HG03039 (cell line): Measurements from ENCODE around the gene GALNT9.

Experiments used
- ATAC-seq: cut with Tn5 transposase; IDR thresholded peaks from one replicate; pipeline ENCODE4 v1.9.1; 2021; ENCODE audit warnings: mild to moderate bottlenecking, moderate library complexity; ENCODE audit not compliant: unreplicated experiment

The GALNT9 gene

DNA sequence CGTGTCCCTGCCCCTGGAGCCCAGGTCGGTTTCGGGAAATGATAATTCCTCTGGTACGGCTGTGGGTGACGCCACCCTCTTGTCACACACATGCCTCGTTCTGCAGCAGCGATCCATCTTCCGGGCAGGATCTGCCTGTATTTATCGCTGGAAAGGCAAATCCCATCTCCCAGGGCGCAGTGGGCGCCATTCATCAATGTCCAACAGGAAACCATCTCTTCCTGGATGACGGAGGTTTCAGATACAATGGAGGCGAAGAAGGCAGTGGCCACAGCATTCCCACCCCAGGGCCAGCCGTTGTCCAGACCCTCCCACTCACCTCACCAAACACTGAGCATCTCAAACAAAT is 110.9 kb downstream of the GALNT9 start:
- ATAC-seq: no peak

DNA sequence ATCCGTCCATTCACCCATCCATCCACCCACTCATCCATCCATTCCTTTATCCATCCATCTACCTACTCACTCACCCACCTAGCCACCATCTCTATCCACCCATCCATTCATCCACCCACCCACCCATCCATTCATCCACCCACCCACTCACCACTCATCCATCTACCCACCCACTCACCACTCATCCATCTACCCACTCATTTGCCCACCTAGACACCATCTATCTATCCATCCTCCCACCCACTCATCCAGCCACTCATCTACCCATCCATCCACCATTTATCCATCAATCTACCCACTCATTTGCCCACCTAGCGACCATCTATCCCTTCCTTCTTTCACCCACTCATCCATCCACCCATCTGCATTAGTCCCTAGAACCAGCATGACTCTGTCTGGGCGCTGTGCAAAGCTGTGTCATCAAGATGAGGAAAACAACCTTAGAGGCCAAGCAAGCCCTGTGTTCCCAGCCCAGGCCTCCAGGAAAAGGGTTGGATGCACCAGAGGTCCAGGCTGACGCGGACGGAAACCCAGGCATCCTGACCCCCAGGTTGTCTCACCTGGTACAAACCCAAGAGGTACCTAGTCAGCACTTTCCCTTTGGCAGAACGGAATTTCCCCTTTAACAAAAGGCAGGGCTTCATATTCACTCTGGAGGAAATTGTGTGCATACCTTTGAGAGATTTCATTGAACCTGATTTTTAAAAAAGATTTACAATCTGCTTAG is 111.4 kb downstream of the GALNT9 start:
- ATAC-seq: no peak

- ATAC-seq: no peak
Observed at GRCh38 chr12:132217371-132217770, 112.0 kb downstream of the GALNT9 start.

- ATAC-seq: no peak
Observed at GRCh38 chr12:132216354-132216987, 112.9 kb downstream of the GALNT9 start.

- ATAC-seq: no peak
Observed at GRCh38 chr12:132215299-132215989, 113.9 kb downstream of the GALNT9 start.

GRCh38 chr12:132214891-132215290 is 114.5 kb downstream of the GALNT9 start:
- ATAC-seq: no peak

- no peak for ATAC-seq
Observed at GRCh38 chr12:132214161-132214476, 115.3 kb downstream of the GALNT9 start.

DNA sequence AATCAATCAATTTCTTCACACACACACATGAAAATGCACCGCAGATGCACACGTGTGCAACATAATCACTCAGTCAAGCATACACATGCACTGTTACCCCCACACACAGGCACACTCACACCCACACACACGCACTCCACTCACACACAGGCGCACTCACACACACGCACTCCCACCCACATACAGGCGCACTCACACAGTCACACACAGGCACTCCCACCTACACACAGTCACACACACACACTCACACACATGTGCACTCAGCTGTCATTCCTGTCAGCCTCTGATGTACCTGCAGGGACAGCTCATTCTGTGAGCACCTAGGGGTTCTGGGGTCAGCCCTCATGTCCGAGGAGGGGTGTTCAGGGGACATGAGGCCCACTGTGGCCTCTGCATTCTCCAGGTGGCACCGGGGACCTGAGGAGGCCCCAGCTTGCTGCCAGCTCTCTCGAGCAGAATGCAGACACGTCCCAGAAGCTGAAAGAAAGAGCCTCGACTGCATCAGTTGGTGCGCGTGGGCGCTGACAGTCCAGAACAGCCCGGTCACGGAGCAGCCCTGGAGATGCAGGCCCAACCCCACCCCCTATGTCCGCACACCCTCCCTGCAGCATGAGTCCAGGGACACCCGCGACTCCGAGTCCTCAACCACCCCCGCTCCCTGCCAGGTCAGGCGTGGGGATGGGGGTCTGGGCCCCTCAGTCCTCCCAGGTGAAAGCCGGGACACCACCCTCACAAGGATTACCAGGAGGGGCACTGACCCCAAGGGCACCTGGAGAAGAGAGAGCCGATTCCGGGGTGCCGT is 115.8 kb downstream of the GALNT9 start:
- ATAC-seq: no peak

DNA sequence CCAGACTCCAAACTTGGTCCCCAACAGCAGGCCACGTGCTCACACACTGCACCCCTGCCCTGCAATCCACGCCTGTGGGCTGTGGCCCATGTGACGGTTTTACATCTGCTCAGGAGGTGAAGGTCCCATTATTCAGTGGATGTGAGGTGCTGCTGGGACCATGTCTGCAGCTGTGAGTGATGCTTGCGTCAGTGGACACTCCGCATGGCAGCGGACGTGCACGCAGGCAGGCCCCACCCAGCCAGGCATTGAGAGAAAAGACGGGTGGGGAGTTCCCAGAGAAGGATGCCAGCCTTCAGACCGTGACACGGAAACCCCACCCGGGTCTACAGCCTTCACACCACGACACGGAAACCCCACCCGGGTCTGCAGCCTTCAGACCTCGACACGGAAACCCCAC is 117.6 kb downstream of the GALNT9 start:
- ATAC-seq: no peak

- no peak for ATAC-seq
Observed at GRCh38 chr12:132211326-132211725, 118.1 kb downstream of the GALNT9 start.

DNA sequence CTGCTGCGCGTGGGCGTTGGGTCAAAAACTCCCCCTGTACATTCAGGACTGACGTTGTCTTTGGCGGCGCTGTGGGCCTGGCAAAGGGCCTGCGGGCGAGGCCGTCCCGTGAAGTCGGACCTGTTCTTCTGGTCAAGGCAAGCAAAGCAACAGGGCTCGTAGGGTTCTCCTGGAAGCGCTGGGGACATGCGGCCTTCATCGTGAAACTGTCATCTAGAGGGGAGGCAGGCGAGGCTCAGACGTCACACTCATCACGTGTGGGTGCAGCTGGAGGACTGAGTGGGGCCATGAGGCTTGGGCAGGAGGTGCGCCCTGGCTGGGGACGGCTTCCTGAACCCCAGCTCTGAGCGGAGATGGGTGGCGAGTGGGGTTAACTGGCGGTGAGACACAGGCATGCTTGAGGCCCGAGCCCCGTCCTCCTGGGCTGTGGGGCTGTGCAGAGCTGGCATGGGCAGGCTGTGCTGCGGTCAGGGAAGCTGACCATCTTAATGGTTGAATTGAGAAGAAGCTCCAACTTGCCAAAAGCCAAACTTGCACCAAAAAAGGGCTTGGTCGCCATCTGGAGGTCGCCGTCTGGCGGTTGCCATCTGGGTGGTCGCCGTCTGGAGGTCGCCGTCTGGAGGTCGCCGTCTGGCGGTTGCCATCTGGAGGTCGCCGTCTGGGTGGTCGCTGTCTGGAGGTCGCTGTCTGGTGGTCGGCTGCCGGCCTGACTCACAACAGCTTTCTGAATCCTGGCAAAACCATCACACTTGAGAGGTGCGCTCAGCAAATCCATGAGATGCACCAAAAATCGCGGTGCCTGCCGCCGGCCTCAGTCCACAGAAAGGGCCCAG is 119.0 kb downstream of the GALNT9 start:
- no peak for ATAC-seq

DNA sequence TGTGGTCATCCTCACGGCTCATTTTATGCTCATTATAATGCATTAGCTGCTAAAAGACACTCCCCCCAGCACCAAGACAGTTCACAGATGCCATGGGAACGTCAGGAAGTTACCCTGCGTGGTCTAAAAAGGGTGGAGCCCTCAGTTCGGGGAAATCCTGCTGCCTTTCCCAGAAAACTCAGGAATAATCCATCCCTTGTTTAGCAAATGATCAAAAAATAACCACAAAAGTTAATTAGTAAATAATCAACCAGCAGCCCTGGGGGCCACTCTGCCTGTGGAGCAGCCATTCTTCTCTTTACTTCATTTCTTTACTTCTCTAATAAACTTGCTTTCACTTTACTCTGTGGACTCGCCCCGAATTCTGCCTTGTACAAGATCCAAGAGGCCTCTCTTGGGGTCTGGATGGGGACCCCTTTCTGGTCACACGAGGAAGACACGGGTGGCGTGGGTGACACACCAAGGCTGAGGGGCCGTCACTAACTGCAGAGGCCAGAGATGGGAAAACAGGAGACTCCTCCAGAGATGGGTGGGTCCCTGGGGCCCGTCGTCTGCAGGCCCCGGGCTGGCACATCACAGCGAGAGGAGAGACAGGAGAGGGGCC is 119.7 kb downstream of the GALNT9 start:
- ATAC-seq: no peak

DNA sequence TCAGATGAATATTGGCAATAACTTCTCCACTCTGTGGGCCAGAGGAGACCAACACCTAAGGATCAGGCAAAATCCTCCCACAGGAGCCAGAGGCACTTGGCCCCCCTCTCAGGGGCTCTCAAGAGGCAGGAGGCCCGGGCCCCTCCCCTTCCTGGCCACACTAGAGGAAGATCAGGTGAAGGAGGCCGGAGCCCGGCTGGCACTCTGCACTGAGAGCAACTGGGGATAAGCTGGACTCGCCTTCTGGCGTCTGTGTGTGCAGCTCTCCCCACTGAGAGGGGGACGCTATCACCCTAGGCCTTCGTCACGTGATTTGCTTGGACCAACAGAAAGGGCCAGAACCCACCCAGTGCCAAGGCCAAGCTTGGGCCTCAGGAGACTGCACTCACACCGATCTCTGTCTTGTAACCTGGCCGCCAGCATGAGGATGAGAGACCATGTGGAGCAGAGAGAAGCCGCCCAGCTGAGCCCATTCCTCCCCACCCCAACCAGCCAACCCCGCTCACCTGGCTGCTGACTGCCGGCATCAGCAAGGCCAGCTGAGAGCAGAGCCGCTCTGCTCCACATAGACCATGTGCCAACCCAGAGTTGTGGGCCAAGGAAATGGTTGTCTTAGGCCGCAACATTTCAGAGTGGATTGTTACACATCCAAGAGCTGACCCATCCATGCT is 121.1 kb downstream of the GALNT9 start:
- ATAC-seq: no peak

GRCh38 chr12:132207083-132207775 is 122.2 kb downstream of the GALNT9 start:
- no peak for ATAC-seq

DNA sequence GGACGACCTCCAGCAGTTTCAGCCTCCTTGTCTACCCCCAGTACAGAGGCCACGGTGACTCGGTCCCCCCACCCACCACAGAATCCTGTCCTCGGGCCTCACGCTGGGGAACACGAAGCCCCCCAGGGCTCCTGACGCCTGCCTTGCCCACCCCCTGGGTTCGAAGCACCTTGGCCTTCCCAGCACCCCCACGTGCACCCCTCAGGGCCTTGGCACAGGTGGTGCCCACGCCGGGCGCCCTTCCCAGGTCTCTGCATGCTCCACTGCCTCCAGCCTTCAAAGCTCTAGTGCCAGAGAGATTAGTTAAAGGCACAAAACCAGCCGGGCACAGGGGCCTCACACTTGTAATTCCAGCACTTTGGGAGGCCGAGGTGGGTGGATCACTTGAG is 123.3 kb downstream of the GALNT9 start:
- no peak for ATAC-seq

DNA sequence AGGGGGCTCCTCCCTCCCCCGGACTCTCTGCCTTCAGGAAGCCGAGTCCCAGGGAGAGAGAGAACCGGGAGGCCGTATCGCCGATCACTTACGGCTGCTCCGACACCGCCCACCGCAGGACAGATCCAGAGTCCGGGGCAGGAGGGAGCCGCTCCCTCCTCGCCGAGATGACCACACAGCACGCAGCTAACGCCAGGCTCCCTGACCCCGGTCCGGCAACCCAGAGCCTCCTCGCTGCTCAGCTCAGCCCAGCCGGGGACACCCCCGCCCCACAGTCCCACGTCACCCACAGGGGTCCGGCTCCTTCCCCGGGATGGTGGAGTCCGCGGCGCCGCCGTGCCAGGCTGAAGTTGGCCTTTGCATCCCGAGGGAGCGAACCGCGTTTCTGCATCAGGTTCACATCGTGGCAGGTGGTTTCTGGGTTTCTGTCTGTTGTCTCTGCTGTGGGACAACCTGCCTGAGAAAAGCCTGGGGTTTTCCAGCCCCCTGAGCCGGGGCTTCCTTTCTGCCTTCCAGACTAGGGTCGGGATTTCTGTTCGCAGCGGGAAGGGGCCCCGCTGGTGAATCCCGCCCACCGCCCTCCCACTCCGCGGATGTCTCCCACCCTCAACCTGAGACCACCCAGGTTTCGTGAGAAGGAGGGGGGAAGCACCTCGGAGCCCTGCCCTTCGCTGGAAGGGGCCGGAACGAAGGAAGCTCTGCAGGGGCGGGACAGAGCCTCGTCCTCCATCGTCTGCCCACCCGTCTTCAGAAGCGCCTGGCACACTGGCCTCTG is 123.9 kb downstream of the GALNT9 start:
- no peak for ATAC-seq

DNA sequence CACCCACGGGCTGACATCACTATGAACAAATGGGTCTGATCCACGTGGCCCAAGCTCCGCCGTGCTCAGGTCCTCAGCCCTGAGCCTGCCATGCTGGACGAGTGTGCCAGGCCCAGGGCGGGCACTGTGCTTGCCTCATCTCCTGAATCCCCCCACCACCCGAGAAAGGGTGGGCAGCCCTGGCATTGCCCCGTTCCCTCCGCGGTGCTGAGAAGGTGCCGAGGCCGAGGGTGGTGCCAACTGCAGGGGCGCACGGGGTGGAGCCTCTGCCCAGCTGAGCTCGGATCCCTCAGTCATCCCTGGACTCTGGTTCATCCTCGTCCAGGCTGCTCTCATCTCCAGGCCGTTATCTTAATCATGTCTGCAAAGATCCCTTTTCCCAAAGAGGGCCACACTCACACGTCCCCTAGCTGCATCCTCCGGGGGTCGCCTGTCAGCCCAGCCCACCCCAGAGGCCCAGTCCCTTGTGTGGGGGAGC is 124.6 kb downstream of the GALNT9 start:
- no peak for ATAC-seq

DNA sequence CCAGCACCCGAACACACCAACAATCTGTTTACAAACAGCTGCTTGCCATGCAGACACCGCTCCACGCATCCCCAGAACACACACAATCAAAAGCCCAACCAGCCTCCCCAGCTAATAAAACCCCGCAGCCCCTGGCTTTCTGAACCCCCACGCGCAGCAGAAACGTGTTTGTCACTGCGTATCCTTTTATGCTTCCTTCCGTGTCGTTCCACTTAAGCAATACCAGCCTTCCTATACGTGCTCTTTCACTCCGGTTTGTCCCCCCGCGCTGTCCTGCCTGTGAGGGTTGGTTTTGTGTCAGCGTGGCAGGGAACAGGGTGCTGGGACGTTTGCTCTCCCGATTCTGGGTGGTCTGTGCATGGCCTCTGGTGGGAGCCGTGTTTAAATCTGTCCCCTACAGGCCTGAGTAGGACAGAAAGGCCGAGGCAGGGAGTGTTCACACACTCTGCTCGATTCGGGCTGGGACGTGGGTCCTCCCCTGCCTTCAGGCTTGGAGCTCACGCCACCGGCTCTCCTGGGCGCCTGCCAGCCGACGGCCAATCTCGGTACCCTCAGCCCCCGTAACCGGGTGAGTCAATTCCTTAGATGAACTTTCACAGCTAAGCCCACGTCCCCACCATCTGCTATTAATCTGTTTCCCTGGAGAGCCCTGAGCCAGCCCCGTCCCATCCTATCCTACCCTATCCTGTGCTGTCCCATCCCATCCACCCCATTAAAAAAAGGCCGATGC is 125.2 kb downstream of the GALNT9 start:
- no peak for ATAC-seq
